Neural cell (in vitro differentiated cells): Measurements from ENCODE around the gene ZNF467.

ENCODE experiments used
- CTCF ChIP-seq: fragments of 450-650 bp; IDR thresholded peaks from 2 replicates; pipeline ENCODE4 v1.5.1; 2014; ENCODE audit warnings: antibody characterized with exemption, mild to moderate bottlenecking, moderate library complexity; ENCODE audit not compliant: poor library complexity, severe bottlenecking
- EZH2 ChIP-seq: fragments of 200-600, 300-800 bp; shearing (Covaris generic), sonication (generic); IDR thresholded peaks from 2 replicates; pipeline ENCODE4 v1.6.1; 2014; ENCODE audit warnings: antibody characterized with exemption, low read length, borderline replicate concordance, mild to moderate bottlenecking; ENCODE audit not compliant: insufficient read depth, poor library complexity, severe bottlenecking
- MXI1 ChIP-seq: fragments of 450-650 bp; conservative IDR thresholded peaks from 2 replicates; pipeline ENCODE4 v1.6.1; 2014; ENCODE audit warnings: antibody characterized with exemption, mild to moderate bottlenecking; ENCODE audit not compliant: poor library complexity, severe bottlenecking
- POLR2AphosphoS5 ChIP-seq: IDR thresholded peaks from 2 replicates; pipeline ENCODE4 v1.6.1; 2012
- REST ChIP-seq: IDR thresholded peaks from 2 replicates; pipeline ENCODE4 v1.6.1; 2012; ENCODE audit warnings: borderline replicate concordance

- TF ChIP-seq CTCF = no peak
- no peak for TF ChIP-seq EZH2
- no peak for TF ChIP-seq POLR2AphosphoS5
- TF ChIP-seq REST = no peak
- TF ChIP-seq MXI1 = no peak
Measured at GRCh38 chr7:149741629-149742028, 31.8 kb downstream of the ZNF467 start.
